HL-60 (cell line): ENCODE measurements around the gene OR6X1.
"Not testable (repeated sequence)": the region's sequence is repeated elsewhere in the genome, so short reads cannot be mapped to it uniquely, and the experiment has no call there.

Experiments
- DNase-seq, 2 experiments: peaks; one replicate each; pipeline ENCODE4 v3.0.0-alpha.2; 2010 to 2020; ENCODE audit warnings: low read depth in 1 of 2, low spot score in 1 of 2
- H3K27ac ChIP-seq: fragments of 250-450 bp; sonication (Bioruptor Pico); replicated peaks from 2 replicates; pipeline ENCODE4 v1.5.1; 2020; ENCODE audit warnings: mild to moderate bottlenecking, moderate library complexity
- H3K27me3 ChIP-seq: fragments of 250-450 bp; sonication (Bioruptor Pico); 2 replicates; pipeline ENCODE4 v1.5.1; 2021; ENCODE audit warnings: mild to moderate bottlenecking, moderate library complexity; ENCODE audit not compliant: insufficient read depth, poor library complexity, severe bottlenecking
- H3K4me3 ChIP-seq: replicated peaks from 2 replicates; pipeline ENCODE4 v1.5.1; 2011; ENCODE audit warnings: mild to moderate bottlenecking, control low read depth, low read length; ENCODE audit not compliant: insufficient read depth
- CTCF ChIP-seq: IDR thresholded peaks from one replicate; pipeline ENCODE4 v1.5.1; 2011; ENCODE audit warnings: low read length, control low read depth, inconsistent platforms; ENCODE audit not compliant: insufficient read depth
- GABPA ChIP-seq: IDR thresholded peaks from 2 replicates; pipeline ENCODE4 v1.6.1; 2012; ENCODE audit warnings: low read depth
- POLR2AphosphoS5 ChIP-seq: IDR thresholded peaks from 2 replicates; pipeline ENCODE4 v1.6.1; 2012; ENCODE audit warnings: low read depth
- REST ChIP-seq: IDR thresholded peaks from 2 replicates; pipeline ENCODE4 v1.6.1; 2012; ENCODE audit warnings: low read depth; ENCODE audit not compliant: insufficient replicate concordance
- SPI1 ChIP-seq: IDR thresholded peaks from 2 replicates; pipeline ENCODE4 v1.6.1; 2012; ENCODE audit warnings: low read depth, mild to moderate bottlenecking, borderline replicate concordance

The OR6X1 gene

GRCh38 chr11:123718063-123718462 is 36.3 kb downstream of the OR6X1 start:
- no peak for TF ChIP-seq GABPA
- TF ChIP-seq SPI1, result no peak
- TF ChIP-seq POLR2AphosphoS5, result no peak
- TF ChIP-seq REST, result no peak
- no peak for TF ChIP-seq CTCF
- no peak for DNase-seq
- H3K27me3 ChIP-seq, result no peaks in the 10 kb centered on the region
- H3K27ac ChIP-seq, result no peak overlapping the region
- no peak overlapping the region for H3K4me3 ChIP-seq

- H3K27ac ChIP-seq, DNase-seq, H3K27me3 ChIP-seq, H3K4me3 ChIP-seq: not testable (repeated sequence)
Measured at GRCh38 chr11:123712627-123713026, 41.7 kb downstream of the OR6X1 start.

GRCh38 chr11:123707606-123708205 is 46.6 kb downstream of the OR6X1 start:
- Histone ChIP-seq H3K27me3 (no peaks in the 10 kb centered on the region), H3K27ac (no peak overlapping the region), H3K4me3 (no peak overlapping the region)
- TF ChIP-seq SPI1, result no peak
- no peak for TF ChIP-seq REST
- TF ChIP-seq CTCF, result peak; percentile 47
- no peak for TF ChIP-seq POLR2AphosphoS5
- peak; percentile 35 to 57 for DNase-seq

- TF ChIP-seq REST, result no peak
- TF ChIP-seq SPI1, result no peak
- TF ChIP-seq GABPA, result no peak
- TF ChIP-seq POLR2AphosphoS5, result no peak
- no peak for TF ChIP-seq CTCF
- no peak for DNase-seq
- Histone ChIP-seq H3K27ac (no peak overlapping the region), H3K27me3 (no peaks in the 10 kb centered on the region), H3K4me3 (no peak overlapping the region)
Measured at GRCh38 chr11:123707206-123707605, 47.1 kb downstream of the OR6X1 start.
